ENCODE results near the gene BTG2. TPM values are rescaled to one million over a fixed set of nuclear protein-coding genes. Genes with fewer than 3 reads are reported as not detected.

Gene BTG2
- total RNA-seq, 1 donor from 2014 or later = 22.7 TPM

- TF ChIP-seq, protein P1, sequence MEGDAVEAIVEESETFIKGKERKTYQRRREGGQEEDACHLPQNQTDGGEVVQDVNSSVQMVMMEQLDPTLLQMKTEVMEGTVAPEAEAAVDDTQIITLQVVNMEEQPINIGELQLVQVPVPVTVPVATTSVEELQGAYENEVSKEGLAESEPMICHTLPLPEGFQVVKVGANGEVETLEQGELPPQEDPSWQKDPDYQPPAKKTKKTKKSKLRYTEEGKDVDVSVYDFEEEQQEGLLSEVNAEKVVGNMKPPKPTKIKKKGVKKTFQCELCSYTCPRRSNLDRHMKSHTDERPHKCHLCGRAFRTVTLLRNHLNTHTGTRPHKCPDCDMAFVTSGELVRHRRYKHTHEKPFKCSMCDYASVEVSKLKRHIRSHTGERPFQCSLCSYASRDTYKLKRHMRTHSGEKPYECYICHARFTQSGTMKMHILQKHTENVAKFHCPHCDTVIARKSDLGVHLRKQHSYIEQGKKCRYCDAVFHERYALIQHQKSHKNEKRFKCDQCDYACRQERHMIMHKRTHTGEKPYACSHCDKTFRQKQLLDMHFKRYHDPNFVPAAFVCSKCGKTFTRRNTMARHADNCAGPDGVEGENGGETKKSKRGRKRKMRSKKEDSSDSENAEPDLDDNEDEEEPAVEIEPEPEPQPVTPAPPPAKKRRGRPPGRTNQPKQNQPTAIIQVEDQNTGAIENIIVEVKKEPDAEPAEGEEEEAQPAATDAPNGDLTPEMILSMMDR (conservative IDR thresholded peaks at IDR 0.05; ENCODE audit: low read depth, low read length) = no peak
- no peak overlapping the region for H3K4me3 ChIP-seq (ENCODE audit: low read depth, low read length)
- no peak for DNase-seq (ENCODE audit: low read depth)
Measured at GRCh38 chr1:203283597-203283996, 21.7 kb upstream of the BTG2 start.

DNA sequence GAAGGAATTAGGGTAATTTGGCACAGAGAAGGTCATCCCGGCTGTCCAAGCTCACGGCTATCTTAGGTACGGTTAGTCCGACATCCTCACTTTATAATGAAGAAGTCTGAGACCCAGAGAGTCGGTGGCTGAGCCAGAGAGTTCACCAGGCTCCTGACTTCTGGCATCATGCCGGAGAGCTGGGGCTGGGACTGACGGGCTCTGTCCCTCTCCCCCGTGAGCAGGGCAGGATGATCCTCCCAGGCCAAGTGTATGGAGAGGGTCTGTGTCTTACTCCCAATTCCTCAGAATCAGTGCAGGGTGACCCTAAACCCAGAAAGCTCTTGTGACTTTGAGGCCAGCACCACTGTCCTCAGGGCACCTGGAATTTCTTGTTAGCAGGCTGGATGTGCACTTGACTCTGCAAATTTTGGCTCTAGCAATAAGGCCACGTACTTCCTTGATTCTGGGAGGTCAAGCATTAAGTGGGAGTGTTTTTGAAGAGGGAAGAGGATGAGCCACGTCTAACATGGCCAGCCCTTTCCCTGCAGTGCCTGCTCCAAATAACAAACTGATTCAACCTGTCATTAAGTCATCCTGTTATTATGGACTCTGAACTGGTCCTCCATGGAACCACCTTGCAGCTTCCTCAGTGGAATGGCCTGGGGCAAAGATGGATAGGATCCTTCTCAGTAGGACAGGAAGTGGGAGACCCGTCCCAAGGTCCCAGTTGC, 20.8 kb upstream of the BTG2 start:
- TF ChIP-seq, protein P1 (conservative IDR thresholded peaks at IDR 0.05; ENCODE audit: low read depth, low read length) = no peak

GRCh38 chr1:203286161-203286984, 18.9 kb upstream of the BTG2 start:
- no peak for DNase-seq (ENCODE audit: low read depth)
- TF ChIP-seq, protein P1 (conservative IDR thresholded peaks at IDR 0.05; ENCODE audit: low read depth, low read length) = no peak
- H3K4me3 ChIP-seq (ENCODE audit: low read depth, low read length) = no peak overlapping the region

More for the DNA sequence above, 20.8 kb upstream of the BTG2 start:
- H3K4me3 ChIP-seq (ENCODE audit: low read depth, low read length) = no peak overlapping the region
- no peak for DNase-seq (ENCODE audit: low read depth)

DNA sequence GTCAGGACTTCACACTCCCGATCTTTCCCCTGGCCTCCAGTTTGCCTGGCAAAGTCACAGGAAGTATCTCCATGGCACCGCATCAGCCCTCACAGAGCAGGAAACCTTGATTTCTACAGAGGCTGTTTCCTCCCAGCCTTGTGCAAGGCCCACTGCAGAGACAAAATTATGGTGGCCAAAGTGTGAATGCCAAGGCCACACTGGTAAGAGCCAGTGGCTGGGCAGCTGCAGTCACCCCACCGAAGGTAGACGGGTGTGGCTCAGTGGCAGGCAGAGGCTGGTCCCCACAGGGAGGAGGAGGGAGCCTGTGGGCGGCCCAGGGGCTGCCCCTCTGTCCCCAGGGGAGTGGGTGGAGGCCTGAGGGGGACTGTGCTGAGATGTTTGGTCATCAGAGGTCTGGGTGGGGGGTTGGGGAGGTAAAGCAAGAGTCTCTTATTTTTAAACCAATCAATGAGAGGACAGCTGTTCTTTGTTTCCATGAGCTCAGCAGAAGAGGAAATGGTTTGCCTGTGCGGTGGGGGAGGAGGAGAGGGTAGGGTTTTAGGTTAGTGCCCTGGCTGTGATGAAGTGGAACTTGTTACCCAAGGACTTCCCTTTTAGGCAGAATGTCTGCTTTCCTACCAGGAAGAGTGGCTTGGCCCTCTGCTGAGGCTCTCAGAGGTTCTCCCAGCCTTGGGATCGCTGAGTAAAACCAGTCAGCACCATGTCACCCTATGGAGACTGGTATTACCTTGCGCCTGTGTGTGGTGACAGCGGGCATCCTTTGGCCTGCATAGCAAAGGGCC, 18.0 kb upstream of the BTG2 start:
- DNase-seq (ENCODE audit: low read depth) = no peak
- TF ChIP-seq, protein P1 (conservative IDR thresholded peaks at IDR 0.05; ENCODE audit: low read depth, low read length) = no peak
- H3K4me3 ChIP-seq (ENCODE audit: low read depth, low read length) = no peak overlapping the region

GRCh38 chr1:203287898-203288297, 17.4 kb upstream of the BTG2 start:
- no peak overlapping the region for H3K4me3 ChIP-seq (ENCODE audit: low read depth, low read length)
- TF ChIP-seq, protein P1 (conservative IDR thresholded peaks at IDR 0.05; ENCODE audit: low read depth, low read length) = no peak
- DNase-seq (ENCODE audit: low read depth) = no peak

DNA sequence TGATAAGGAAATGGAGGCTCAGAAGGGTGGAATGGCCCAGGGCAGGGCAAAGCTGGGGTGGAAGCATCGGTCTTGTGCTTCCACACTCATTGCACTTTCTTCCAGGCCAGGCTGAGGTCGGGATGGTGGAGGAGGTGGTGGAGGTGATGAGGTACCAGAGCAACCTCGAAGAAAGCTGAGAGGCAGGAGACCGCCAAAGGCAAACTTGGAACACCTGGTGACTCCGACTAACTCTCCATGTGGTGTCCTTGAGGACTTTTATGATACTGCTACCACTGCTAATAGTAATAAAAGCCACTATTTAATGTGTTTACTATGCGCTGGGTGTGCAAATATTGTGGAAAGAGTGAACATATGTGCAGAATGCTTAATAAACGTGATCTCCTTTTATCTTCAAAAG, 16.9 kb upstream of the BTG2 start:
- no peak for DNase-seq (ENCODE audit: low read depth)
- TF ChIP-seq, protein P1 (conservative IDR thresholded peaks at IDR 0.05; ENCODE audit: low read depth, low read length) = no peak
- no peak overlapping the region for H3K4me3 ChIP-seq (ENCODE audit: low read depth, low read length)

Data from epithelial cell of proximal tubule (primary cell).